Subcutaneous adipose tissue (tissue), 4 donors: ENCODE results near the gene SH3BP2. TPM values are rescaled to one million over a fixed set of nuclear protein-coding genes. Genes with fewer than 3 reads are reported as not detected.

Experiments used
- total RNA-seq, 4 donors: library from RNA; depleted of rRNA; stranded (reverse); fragments of >200 nt; gene quantifications; one replicate each; pipeline ENCODE4 v1.1.0, GENCODE V29; 2016
- TF ChIP-seq, protein P1 (sequence below): fragments of 450-650 bp; IDR thresholded peaks from one replicate; pipeline ENCODE4 v1.5.1; 2016; ENCODE audit warnings: low read depth, mild to moderate bottlenecking, control low read depth, antibody characterized with exemption, moderate library complexity

SH3BP2 gene
- total RNA-seq, 4 donors from 2014 or later: 23.5 to 52.7 (median 43.7) TPM

- TF ChIP-seq, protein P1, sequence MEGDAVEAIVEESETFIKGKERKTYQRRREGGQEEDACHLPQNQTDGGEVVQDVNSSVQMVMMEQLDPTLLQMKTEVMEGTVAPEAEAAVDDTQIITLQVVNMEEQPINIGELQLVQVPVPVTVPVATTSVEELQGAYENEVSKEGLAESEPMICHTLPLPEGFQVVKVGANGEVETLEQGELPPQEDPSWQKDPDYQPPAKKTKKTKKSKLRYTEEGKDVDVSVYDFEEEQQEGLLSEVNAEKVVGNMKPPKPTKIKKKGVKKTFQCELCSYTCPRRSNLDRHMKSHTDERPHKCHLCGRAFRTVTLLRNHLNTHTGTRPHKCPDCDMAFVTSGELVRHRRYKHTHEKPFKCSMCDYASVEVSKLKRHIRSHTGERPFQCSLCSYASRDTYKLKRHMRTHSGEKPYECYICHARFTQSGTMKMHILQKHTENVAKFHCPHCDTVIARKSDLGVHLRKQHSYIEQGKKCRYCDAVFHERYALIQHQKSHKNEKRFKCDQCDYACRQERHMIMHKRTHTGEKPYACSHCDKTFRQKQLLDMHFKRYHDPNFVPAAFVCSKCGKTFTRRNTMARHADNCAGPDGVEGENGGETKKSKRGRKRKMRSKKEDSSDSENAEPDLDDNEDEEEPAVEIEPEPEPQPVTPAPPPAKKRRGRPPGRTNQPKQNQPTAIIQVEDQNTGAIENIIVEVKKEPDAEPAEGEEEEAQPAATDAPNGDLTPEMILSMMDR: no peak
Measured at GRCh38 chr4:2791518-2792395, 1.1 kb upstream of the SH3BP2 start.

- TF ChIP-seq, protein P1: no peak
Measured at GRCh38 chr4:2792396-2792710, 532 bp upstream of the SH3BP2 start.

- TF ChIP-seq, protein P1: no peak
Measured at GRCh38 chr4:2793586-2794485, 951 bp downstream of the SH3BP2 start.

DNA sequence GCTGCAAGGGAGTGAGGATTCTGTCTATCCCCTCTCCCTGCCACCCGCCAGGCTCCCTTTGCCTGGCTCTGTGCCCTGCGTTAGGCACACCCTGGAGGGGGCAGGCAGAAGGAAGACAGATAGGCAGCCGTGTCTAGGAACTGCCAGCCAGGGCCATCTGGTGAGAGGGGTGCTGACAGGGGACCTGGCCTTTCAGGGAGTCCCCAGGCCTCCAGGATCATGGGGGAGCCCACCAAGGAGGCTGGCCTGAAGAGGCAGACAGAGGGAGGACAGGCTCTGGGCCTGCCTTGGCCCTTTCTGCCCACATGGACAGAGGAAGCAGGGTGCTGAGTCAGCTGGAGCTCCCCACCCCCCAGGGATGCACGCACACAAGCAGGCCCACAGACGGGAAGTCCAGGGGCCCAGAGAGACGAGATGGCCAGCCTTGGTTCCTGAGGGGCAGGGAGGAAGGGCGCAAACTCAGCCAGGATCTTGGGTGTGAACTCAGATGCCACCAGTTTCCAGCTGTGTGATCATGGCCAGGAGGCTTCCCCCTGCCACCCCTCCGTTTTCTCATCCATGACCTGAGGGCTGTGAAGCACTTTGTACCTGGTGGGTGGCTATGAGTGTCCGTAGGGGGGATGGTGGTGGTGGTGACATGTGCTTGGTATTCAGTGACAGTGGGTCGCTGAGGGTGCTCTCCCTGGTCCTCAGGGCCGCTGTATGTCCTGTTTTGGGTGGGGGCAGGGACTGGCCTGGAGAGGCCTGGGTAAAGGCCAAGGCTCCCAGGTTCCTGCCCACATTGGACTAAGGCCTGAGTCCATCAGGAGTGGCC lies 1.8 kb downstream of the SH3BP2 start:
- TF ChIP-seq, protein P1: no peak

- TF ChIP-seq, protein P1: no peak
Measured at GRCh38 chr4:2795300-2795892, 2.5 kb downstream of the SH3BP2 start.

- TF ChIP-seq, protein P1: no peak
Measured at GRCh38 chr4:2795893-2796848, 3.3 kb downstream of the SH3BP2 start.
